ENCODE data around the gene ADAM19.

- TF ChIP-seq CTCF (IDR thresholded peaks at IDR 0.05) (no peak), POLR2A (IDR thresholded peaks at IDR 0.05) (no peak)
These were observed 105.9 kb downstream of the ADAM19 start for GRCh38 chr5:157469687-157470086.
